ENCODE results near the gene MBTPS1.

DNA sequence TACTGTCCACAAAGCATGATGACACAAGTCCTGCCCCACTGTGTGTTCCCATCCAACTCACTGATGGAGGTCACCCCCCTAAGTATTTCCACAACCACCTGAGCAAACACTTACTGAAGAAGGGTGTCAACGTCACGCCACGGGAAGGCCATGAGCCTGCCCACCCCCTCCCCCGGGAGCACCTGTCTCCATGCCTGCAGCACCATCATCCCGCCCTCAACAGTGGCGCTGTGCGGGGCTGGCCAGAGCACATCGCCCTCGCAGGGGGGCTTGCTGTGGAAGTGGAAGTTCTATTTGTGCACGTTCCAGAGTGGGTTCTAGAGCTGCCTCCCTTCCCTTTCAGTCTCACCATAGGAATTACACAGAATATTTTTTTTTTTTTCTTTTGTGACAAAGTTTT, 4.3 kb upstream of the MBTPS1 start:
- TF ChIP-seq, protein P1, sequence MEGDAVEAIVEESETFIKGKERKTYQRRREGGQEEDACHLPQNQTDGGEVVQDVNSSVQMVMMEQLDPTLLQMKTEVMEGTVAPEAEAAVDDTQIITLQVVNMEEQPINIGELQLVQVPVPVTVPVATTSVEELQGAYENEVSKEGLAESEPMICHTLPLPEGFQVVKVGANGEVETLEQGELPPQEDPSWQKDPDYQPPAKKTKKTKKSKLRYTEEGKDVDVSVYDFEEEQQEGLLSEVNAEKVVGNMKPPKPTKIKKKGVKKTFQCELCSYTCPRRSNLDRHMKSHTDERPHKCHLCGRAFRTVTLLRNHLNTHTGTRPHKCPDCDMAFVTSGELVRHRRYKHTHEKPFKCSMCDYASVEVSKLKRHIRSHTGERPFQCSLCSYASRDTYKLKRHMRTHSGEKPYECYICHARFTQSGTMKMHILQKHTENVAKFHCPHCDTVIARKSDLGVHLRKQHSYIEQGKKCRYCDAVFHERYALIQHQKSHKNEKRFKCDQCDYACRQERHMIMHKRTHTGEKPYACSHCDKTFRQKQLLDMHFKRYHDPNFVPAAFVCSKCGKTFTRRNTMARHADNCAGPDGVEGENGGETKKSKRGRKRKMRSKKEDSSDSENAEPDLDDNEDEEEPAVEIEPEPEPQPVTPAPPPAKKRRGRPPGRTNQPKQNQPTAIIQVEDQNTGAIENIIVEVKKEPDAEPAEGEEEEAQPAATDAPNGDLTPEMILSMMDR (IDR thresholded peaks at IDR 0.05), result no peak
- no peak for TF ChIP-seq POLR2A (IDR thresholded peaks at IDR 0.05)

All from adrenal gland (tissue), 5 donors.